NAMALWA (cell line): ENCODE data around the gene RAB33B.
"Not testable (repeated sequence)": the region's sequence is repeated elsewhere in the genome, so short reads cannot be mapped to it uniquely, and the experiment has no call there.

Source experiments
- DNase-seq: peaks from one replicate; pipeline ENCODE4 v3.0.0-alpha.2; 2015; ENCODE audit warnings: low spot score

Gene RAB33B

GRCh38 chr4:139454111-139455045, at the start of gene RAB33B:
Gene RAB33B (plus strand): TSS chr4:139454121. CDS start chr4:139454196, 75 bp downstream.
- peak; percentile 58 for DNase-seq

GRCh38 chr4:139410312-139410711, 43.6 kb upstream of the RAB33B start:
- DNase-seq: no peak

- DNase-seq: not testable (repeated sequence)
Measured at GRCh38 chr4:139414671-139415210, 39.2 kb upstream of the RAB33B start.

- peak; percentile 67 for DNase-seq
Measured at GRCh38 chr4:139416073-139416673, 37.7 kb upstream of the RAB33B start.

GRCh38 chr4:139419388-139419914, 34.5 kb upstream of the RAB33B start:
- peak; percentile 49 for DNase-seq

- DNase-seq: no peak
Measured at GRCh38 chr4:139420652-139421051, 33.3 kb upstream of the RAB33B start.

- DNase-seq: no peak
Measured at GRCh38 chr4:139436122-139436521, 17.8 kb upstream of the RAB33B start.

- DNase-seq: no peak
Measured at GRCh38 chr4:139438141-139438540, 15.8 kb upstream of the RAB33B start.

- DNase-seq: no peak
Measured at GRCh38 chr4:139441029-139441428, 12.9 kb upstream of the RAB33B start.

- DNase-seq: no peak
Measured at GRCh38 chr4:139443661-139444060, 10.3 kb upstream of the RAB33B start.

- not testable (repeated sequence) for DNase-seq
Measured at GRCh38 chr4:139444881-139445280, 9.0 kb upstream of the RAB33B start.

- DNase-seq: not testable (repeated sequence)
Measured at GRCh38 chr4:139447078-139447477, 6.8 kb upstream of the RAB33B start.

- no peak for DNase-seq
Measured at GRCh38 chr4:139450586-139450985, 3.3 kb upstream of the RAB33B start.

GRCh38 chr4:139451997-139452396, 1.9 kb upstream of the RAB33B start:
- DNase-seq: no peak

- DNase-seq: peak; percentile 94
Measured at GRCh38 chr4:139453041-139453370, 915 bp upstream of the RAB33B start.

- DNase-seq: peak; percentile 98
Measured at GRCh38 chr4:139453371-139454110, 380 bp upstream of the RAB33B start.

- DNase-seq: no peak
Measured at GRCh38 chr4:139455126-139455538, 1.2 kb downstream of the RAB33B start.

- no peak for DNase-seq
Measured at GRCh38 chr4:139457318-139457717, 3.4 kb downstream of the RAB33B start.

GRCh38 chr4:139458543-139458942, 4.6 kb downstream of the RAB33B start:
- DNase-seq: no peak

GRCh38 chr4:139458999-139459398, 5.1 kb downstream of the RAB33B start:
- DNase-seq: no peak

- DNase-seq: no peak
Measured at GRCh38 chr4:139460565-139460964, 6.6 kb downstream of the RAB33B start.

GRCh38 chr4:139461022-139461628, 7.2 kb downstream of the RAB33B start:
- DNase-seq: no peak
